Left lung (tissue), 14 donors: ENCODE results near the gene CCR9. TPM values are rescaled to one million over a fixed set of nuclear protein-coding genes. Genes with fewer than 3 reads are reported as not detected.
A peak's percentile ranks its signal among the peaks of the same experiment; 100 is the strongest.

Experiments
- ATAC-seq: fragments of 200-7000 bp; cut with Tn5 transposase; one replicate; pipeline ENCODE4 v1.9.1; 2020; ENCODE audit warnings: moderate library complexity
- DNase-seq, 4 donors: peaks; one replicate each; pipeline ENCODE4 v3.0.0-alpha.2; 2013 to 2020
- H3K27ac ChIP-seq, 2 donors: fragments of 200-600 bp; sonication (generic) in 1 of 2; one replicate each; pipeline versions ENCODE4 v1.5.0 to v1.8.0; 2020 to 2021
- H3K27me3 ChIP-seq, 2 donors: fragments of 200-600 bp; sonication (generic) in 1 of 2; one replicate each; pipeline versions ENCODE4 v1.5.0 to v1.8.0; 2020 to 2021
- H3K36me3 ChIP-seq, 2 donors: fragments of 200-600 bp; sonication (generic) in 1 of 2; one replicate each; pipeline versions ENCODE4 v1.5.0 to v1.8.0; 2020 to 2021
- H3K4me1 ChIP-seq, 2 donors: fragments of 200-600 bp; one replicate each; pipeline ENCODE4 v1.8.0; 2021
- H3K4me3 ChIP-seq, 2 donors: fragments of 200-600 bp; sonication (generic) in 1 of 2; one replicate each; pipeline versions ENCODE4 v1.5.0 to v1.8.0; 2020 to 2021; ENCODE audit warnings: mild to moderate bottlenecking in 1 of 2
- H3K9me3 ChIP-seq, 2 donors: fragments of 200-600 bp; sonication (generic) in 1 of 2; one replicate each; pipeline versions ENCODE4 v1.5.0 to v1.8.0; 2020 to 2021
- CTCF ChIP-seq, 2 donors: fragments of 200-600 bp; sonication (generic) in 1 of 2; IDR thresholded peaks; one replicate each; pipeline versions ENCODE4 v1.5.0 to v1.8.0; 2021; ENCODE audit warnings: antibody characterized with exemption in 2 of 2
- intact Hi-C, 2 donors: fragments of 100-400 bp; cut with DNase I; formaldehyde crosslinking; loops; one replicate each; pipeline versions ENCODE4 v1.11.2 to v1.14.2; 2022
- long read RNA-seq, 12 donors: library from polyadenylated mRNA in 2 of 12; unstranded in 2 of 12; transcript quantifications; one replicate each; pipeline ENCODE4 v2.0.0 and lab custom pipeline, GENCODE V29; 2019 to 2026
- polyA plus RNA-seq, 6 donors: library from polyadenylated mRNA; unstranded; fragments of 120-200 nt; gene quantifications; one replicate each; pipeline ENCODE4 v1.2.1, GENCODE V29; 2013; ENCODE audit not compliant: insufficient read length in 6 of 6
- total RNA-seq, 2 donors: library from RNA; stranded (reverse); fragmentation: NEBNext Ultra II Directional; extraction: Animal tissue kit (Norgen Biotek cat#: 25700); gene quantifications; one replicate each; pipeline ENCODE4 v1.2.1, GENCODE V29; 2021
- donor health status: DM: no; HTN: yes; CAD: no.
- donor health status: DM: no; HTN: no; CAD: no.

The CCR9 gene
- total RNA-seq (under 1 TPM in 1 of 2 donors, not detected in 1; 0.12 TPM), polyA plus RNA-seq (under 1 TPM in 3 of 6 donors, not detected in 3; 0.11 to 0.32 (median 0.28) TPM)
- long read RNA-seq, donor 1: 0 reads
- long read RNA-seq, donor 2, partial matches to known transcripts: 0 of 1 reads
- long read RNA-seq, donor 2, other reads (novel, unspliced or antisense): 0 of 1 reads
- long read RNA-seq, donor 3: 0 reads
- long read RNA-seq, donor 4: 0 reads
- long read RNA-seq, donor 5: 0 reads
- long read RNA-seq, donor 6: 0 reads
- long read RNA-seq, donor 7: 0 reads
- long read RNA-seq, donor 8: 0 reads
- long read RNA-seq, donor 9: 0 reads
- long read RNA-seq, donor 10: 0 reads
- long read RNA-seq, donor 11: 0 reads
- long read RNA-seq, donor 12: 0 reads

- ATAC-seq (no peak), DNase-seq (no peak)
- Histone ChIP-seq H3K9me3 (no peaks in the 10 kb centered on the region), H3K36me3 (no peaks in the 10 kb centered on the region), H3K27me3 (no peaks in the 10 kb centered on the region), H3K4me1 (no peaks in the 10 kb centered on the region), H3K27ac (no peak within 1 kb of the TSS), H3K4me3 (no peak within 1 kb of the TSS)
- no peak for TF ChIP-seq CTCF (IDR thresholded peaks at IDR 0.05)
- intact Hi-C loops: no loop called here
These were observed at the start of gene CCR9 for GRCh38 chr3:45885979-45886705. Gene CCR9, plus strand, starts transcription at chr3:45886543. Its CDS starts 8,391 bp downstream, at chr3:45894934.

GRCh38 chr3:45838466-45838865 is 47.9 kb upstream of the CCR9 start:
- Histone ChIP-seq H3K4me1 (peaks cover 9 to 16% of the 10 kb centered on the region in 2 donors), H3K4me3 (no peak overlapping the region), H3K36me3 (peaks cover 0 to 20% of the 10 kb centered on the region in 2 donors), H3K27me3 (no peaks in the 10 kb centered on the region), H3K9me3 (no peaks in the 10 kb centered on the region), H3K27ac (no peak overlapping the region)
- intact Hi-C loops: no loop called here
- DNase-seq (no peak), ATAC-seq (no peak)
- TF ChIP-seq CTCF (IDR thresholded peaks at IDR 0.05): no peak

- peak overlapping the region in 1 of 2 donors; percentile 87 for H3K27ac ChIP-seq
- intact Hi-C loops: no loop called here
- H3K4me3 ChIP-seq: peak overlapping the region; percentile 83 to 95
- TF ChIP-seq CTCF (IDR thresholded peaks at IDR 0.05): no peak
- H3K4me1 ChIP-seq: peaks cover 9 to 16% of the 10 kb centered on the region in 2 donors
- H3K9me3 ChIP-seq: no peaks in the 10 kb centered on the region
- no peaks in the 10 kb centered on the region for H3K27me3 ChIP-seq
- ATAC-seq: peak; percentile 60
- H3K36me3 ChIP-seq: no peaks in the 10 kb centered on the region
- DNase-seq: peak; percentile 17 to 81 (median 38)
These were observed 45.0 kb upstream of the CCR9 start for GRCh38 chr3:45841420-45841756.

GRCh38 chr3:45841757-45842491 is 44.4 kb upstream of the CCR9 start, which contains the start of gene LZTFL1:
Gene LZTFL1, minus strand, starts transcription at chr3:45842119. Its CDS starts 128 bp downstream, at chr3:45841991.
- ATAC-seq (peak; percentile 94), DNase-seq (peak; percentile 87 to 97 (median 94))
- peak within 1 kb of the TSS in 1 of 2 donors; percentile 87 for H3K27ac ChIP-seq
- H3K27me3 ChIP-seq: no peaks in the 10 kb centered on the region
- peak within 1 kb of the TSS; percentile 83 to 95 for H3K4me3 ChIP-seq
- intact Hi-C loops: no loop called here
- TF ChIP-seq CTCF (IDR thresholded peaks at IDR 0.05): no peak
- H3K9me3 ChIP-seq: no peaks in the 10 kb centered on the region
- no peaks in the 10 kb centered on the region for H3K36me3 ChIP-seq
- H3K4me1 ChIP-seq: peaks cover 9 to 16% of the 10 kb centered on the region in 2 donors
